ENCODE measurements around the gene MAMLD1.

GRCh38 chrX:150362599-150363481, at the start of gene MAMLD1:
- no peak for TF ChIP-seq EZH2 (IDR thresholded peaks at IDR 0.05; ENCODE audit: insufficient read depth, poor library complexity, severe bottlenecking)
- TF ChIP-seq EZH2phosphoT487 (IDR thresholded peaks at IDR 0.05; ENCODE audit: insufficient read depth, low read depth): no peak
